ENCODE results near the gene PHKG1.
"Not testable (repeated sequence)": the region's sequence is repeated elsewhere in the genome, so short reads cannot be mapped to it uniquely, and the experiment has no call there.

Gene PHKG1

GRCh38 chr7:56092789-56093531 lies at the start of gene PHKG1:
Gene PHKG1 (minus strand): TSS chr7:56092952. CDS start chr7:56088941, 4,011 bp downstream.
- DNase-seq (ENCODE audit: low read depth) = no peak

GRCh38 chr7:56131062-56131461 lies 38.3 kb upstream of the PHKG1 start:
- DNase-seq (ENCODE audit: low read depth) = not testable (repeated sequence)

- DNase-seq (ENCODE audit: low read depth) = no peak
Measured at GRCh38 chr7:56127241-56127975, 34.7 kb upstream of the PHKG1 start.

DNA sequence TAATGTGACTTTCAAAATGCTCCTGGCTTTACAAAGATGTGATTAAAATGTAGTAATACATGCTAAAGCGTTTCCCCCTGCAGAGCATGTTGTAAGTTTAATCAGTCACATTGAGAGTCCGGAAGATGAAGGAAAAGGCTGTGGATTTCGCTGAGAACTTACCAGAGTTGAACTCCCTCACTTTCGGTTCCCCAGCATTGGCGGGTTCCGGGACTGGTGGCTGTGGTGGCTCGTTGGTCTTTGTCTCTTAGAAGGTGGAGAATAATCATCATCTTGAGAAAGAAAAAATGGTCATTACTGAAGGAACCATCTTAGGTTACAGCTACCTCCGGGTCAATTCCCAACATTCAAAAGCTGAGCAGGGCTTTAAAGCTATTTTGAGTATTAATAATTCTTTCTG lies 33.1 kb upstream of the PHKG1 start:
- DNase-seq (ENCODE audit: low read depth) = no peak

GRCh38 chr7:56124981-56125380 lies 32.2 kb upstream of the PHKG1 start:
- no peak for DNase-seq (ENCODE audit: low read depth)

- no peak for DNase-seq (ENCODE audit: low read depth)
Measured at GRCh38 chr7:56121440-56121839, 28.7 kb upstream of the PHKG1 start.

- DNase-seq (ENCODE audit: low read depth) = no peak
Measured at GRCh38 chr7:56115852-56116538, 23.2 kb upstream of the PHKG1 start, which contains the start of gene NUPR2. Gene NUPR2 (minus strand): TSS chr7:56116417. CDS start chr7:56116314, 103 bp downstream.

GRCh38 chr7:56112244-56112643 lies 19.5 kb upstream of the PHKG1 start:
- not testable (repeated sequence) for DNase-seq (ENCODE audit: low read depth)

DNA sequence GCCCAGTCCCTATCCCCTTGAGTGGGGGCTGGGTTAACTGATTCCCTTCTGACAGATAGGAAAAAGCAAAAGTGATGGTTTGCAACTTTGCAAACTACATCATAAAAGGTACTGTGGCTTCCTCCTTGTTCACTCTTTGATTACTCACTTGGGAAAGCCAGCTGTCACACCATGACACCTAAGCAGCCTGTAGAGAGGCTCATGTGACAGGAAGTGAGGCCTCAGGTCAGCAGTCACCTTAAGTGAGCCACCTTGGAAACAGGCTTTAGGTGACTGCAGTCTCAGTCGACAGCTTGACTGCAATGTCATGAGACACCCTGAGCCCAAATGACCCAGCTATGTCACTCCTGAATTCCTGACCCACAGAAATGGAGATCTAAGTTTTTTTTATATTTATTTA lies 17.9 kb upstream of the PHKG1 start:
- DNase-seq (ENCODE audit: low read depth) = no peak

DNA sequence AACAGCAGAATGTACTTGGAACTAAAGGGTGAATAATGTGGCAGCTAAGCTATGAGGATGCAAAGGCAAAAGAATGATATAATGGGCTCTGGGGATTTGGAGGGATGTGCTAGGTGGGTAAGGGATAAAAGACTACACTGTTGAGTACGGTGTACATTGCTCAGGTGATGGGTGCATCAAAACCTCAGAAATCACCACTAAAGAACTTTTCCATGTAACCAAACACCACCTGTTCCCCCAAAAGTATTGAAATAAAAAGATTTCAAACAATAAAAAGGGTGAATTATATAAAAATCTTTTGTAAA lies 15.2 kb upstream of the PHKG1 start:
- no peak for DNase-seq (ENCODE audit: low read depth)

GRCh38 chr7:56106108-56107073 lies 13.6 kb upstream of the PHKG1 start, which contains the start of gene CHCHD2:
Gene CHCHD2 (minus strand): TSS chr7:56106476. CDS start chr7:56106413, 63 bp downstream.
- DNase-seq (ENCODE audit: low read depth) = peak; percentile 90

- no peak for DNase-seq (ENCODE audit: low read depth)
Measured at GRCh38 chr7:56105508-56105907, 12.8 kb upstream of the PHKG1 start.

DNA sequence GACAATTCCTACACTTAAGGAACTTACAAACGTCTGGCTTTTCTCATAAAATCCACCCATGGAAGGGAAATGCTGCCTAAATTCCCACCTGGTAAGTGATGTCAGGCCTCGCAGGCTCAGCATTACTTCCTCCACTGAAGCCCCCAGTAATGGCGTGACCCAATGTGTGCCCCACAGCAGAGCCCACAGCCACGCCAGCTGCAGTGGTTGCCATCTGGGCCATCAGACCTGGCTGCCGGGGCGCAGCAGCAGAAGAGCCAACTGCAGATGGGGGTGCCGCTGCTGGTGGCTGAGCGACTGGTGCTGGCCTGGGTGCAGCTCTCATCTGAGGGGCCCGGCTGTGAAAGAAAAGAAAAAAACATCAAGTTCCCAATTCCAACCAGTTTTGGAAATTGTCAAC lies 11.4 kb upstream of the PHKG1 start:
- not testable (repeated sequence) for DNase-seq (ENCODE audit: low read depth)

DNA sequence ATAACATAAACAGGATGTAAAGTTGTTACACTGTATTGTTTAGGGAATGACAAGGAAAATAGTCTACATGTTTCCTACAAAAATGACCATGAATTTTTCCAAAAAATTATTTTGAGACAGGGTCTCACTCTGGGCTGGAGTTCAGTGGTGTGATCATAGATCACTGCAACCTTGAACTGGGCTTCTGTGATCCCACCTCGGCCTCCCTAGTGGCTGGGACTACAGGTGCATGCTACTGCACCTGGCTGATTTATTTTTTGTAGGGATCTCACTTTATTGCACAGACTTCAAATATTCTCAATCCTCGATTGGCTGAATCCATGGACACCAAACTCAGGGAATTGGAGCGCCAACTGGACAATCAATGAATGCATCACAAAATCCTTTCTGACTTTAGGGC lies 6.9 kb upstream of the PHKG1 start:
- DNase-seq (ENCODE audit: low read depth) = no peak

DNA sequence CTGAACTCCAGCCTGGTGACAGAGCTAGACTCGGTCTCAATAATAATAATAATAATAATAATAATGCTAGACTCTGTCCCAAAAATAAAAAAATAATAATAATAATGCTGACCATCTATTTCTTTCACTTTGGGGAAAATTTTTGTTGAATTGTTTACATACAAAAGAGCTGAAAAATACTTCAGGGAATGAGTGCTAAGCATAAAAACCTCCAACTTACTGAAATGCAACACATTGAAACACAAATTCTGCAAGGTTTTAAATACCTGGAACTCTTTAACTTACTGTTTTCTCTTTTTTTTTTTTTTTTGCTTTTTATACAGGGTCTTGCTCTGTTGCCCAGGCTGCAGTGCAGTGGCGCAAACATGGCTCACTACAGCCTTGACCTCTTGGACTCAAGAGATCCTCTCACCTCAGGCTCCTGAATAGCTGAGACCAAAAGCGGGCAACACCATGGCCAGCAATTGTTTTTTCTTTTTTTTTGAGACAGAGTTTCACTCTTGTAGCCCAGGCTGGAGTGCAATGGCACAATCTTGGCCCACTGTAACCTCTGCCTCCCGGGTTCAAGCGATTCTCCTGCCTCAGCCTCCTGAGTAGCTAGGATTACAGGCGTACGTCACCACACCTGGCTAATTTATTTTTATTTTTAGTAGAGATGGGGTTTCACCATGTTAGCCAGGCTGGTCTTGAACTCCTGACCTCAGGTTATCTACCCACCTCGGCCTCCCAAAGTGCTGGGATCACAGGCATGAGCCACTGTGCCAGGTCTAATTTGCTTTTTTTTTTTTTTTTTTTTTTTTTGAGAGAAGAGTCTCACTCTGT lies 5.6 kb upstream of the PHKG1 start:
- DNase-seq (ENCODE audit: low read depth) = not testable (repeated sequence)

DNA sequence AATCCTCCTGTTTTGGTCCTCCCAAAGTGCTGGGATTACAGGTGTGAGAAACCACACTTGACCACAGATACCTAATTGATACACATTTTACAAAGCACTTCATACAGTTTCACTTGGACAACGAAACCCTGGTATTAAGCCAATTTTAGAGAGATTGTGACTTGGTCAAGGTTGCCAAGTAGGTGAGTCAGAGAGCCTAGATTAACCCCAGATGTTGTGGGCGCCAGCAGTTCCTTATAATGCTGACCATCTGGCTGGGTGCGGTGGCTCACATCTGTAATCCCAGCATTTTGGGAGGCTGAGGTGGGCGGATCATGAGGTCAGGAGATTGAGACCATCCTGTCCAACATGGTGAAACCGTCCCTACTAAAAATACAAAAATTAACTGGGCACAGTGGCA lies 4.9 kb upstream of the PHKG1 start:
- DNase-seq (ENCODE audit: low read depth) = no peak

- not testable (repeated sequence) for DNase-seq (ENCODE audit: low read depth)
Measured at GRCh38 chr7:56092388-56092787, 364 bp downstream of the PHKG1 start.

GRCh38 chr7:56091591-56091990 lies 1.2 kb downstream of the PHKG1 start:
- no peak for DNase-seq (ENCODE audit: low read depth)

DNA sequence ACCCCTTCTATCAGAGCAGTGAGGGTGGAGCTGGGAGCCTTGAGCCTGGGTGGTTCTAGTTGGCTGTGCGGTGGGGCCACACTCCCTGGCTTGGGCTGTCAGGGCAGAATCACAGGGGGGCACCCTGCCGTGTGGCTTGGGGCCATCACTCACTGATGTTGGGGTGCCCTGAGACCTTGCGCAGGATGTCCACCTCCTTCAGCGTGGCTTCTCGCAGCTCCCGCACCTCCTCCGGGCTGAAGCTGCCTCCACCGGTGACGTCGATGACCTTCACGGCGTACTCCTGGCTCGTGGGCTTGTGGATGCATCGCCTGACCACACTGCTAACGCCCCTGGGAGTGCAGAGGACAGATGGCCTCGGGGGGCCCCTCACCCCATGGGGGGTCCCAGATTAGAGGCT lies 5.3 kb downstream of the PHKG1 start:
- DNase-seq (ENCODE audit: low read depth) = no peak

DNA sequence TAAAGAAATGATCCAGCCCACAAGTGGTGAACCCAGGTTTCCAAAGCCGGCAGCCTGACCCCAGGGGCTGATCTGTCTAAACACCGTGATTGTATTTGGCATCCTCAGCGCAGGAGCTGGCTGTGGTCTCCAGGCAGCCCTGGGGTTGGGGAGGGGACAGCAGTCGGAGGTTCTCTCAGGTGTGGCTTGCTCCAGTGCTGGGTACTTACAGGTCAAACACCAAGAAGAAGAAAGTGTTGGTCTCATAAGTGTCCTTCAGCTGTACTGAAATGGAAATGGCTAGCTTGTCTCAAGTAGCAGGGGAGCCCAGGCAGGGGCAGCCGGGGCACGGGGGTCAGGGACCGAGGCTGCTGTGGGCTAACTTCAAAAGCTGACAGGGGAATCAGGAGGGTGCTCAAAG lies 6.0 kb downstream of the PHKG1 start:
- DNase-seq (ENCODE audit: low read depth) = no peak
